Astrocyte (in vitro differentiated cells and primary cell): ENCODE data around the gene EIF2S2. TPM values are rescaled to one million over a fixed set of nuclear protein-coding genes. Genes with fewer than 3 reads are reported as not detected.
A peak's percentile ranks its signal among the peaks of the same experiment; 100 is the strongest.

Experiments
- DNase-seq: peaks from one replicate; pipeline ENCODE4 v3.0.0-alpha.2; 2010; ENCODE audit warnings: low read depth
- FAIRE-seq: peaks from 2 replicates; lab custom pipeline; 2011; peaks lifted over from hg19 to GRCh38; lab: Jason Lieb, UNC
- H2AFZ ChIP-seq: 2 replicates; pipeline ENCODE4 v1.6.0; 2012; ENCODE audit warnings: low read depth, low read length, inconsistent platforms
- H3K27ac ChIP-seq: 2 replicates; pipeline ENCODE4 v1.5.1; 2011; ENCODE audit warnings: low read depth, low read length, inconsistent platforms
- H3K27me3 ChIP-seq: 2 replicates; pipeline ENCODE4 v1.6.0; 2011; ENCODE audit warnings: low read length, inconsistent platforms; ENCODE audit not compliant: insufficient read depth
- H3K36me3 ChIP-seq: 2 replicates; pipeline ENCODE4 v1.5.1; 2011; ENCODE audit warnings: low read length, inconsistent platforms; ENCODE audit not compliant: insufficient read depth
- H3K4me1 ChIP-seq: 2 replicates; pipeline ENCODE4 v1.5.1; 2011; ENCODE audit warnings: low read length, inconsistent platforms; ENCODE audit not compliant: insufficient read depth
- H3K4me2 ChIP-seq: 2 replicates; pipeline ENCODE4 v1.6.0; 2012; ENCODE audit warnings: low read length, inconsistent platforms
- H3K4me3 ChIP-seq: 2 replicates; pipeline ENCODE4 v1.5.1; 2011; ENCODE audit warnings: low read depth, mild to moderate bottlenecking, low read length, inconsistent platforms; ENCODE audit not compliant: insufficient read depth
- H3K79me2 ChIP-seq: 2 replicates; pipeline ENCODE4 v1.6.0; 2012; ENCODE audit warnings: mild to moderate bottlenecking, low read length, inconsistent platforms; ENCODE audit not compliant: insufficient read depth
- H3K9ac ChIP-seq: 2 replicates; pipeline ENCODE4 v1.6.0; 2012; ENCODE audit warnings: mild to moderate bottlenecking, low read length, inconsistent platforms
- H3K9me3 ChIP-seq: 2 replicates; pipeline ENCODE4 v1.5.1; 2012; ENCODE audit warnings: low read depth, mild to moderate bottlenecking, low read length, inconsistent platforms; ENCODE audit not compliant: insufficient read depth
- H4K20me1 ChIP-seq: 2 replicates; pipeline ENCODE4 v1.6.0; 2012; ENCODE audit warnings: low read length, inconsistent platforms; ENCODE audit not compliant: insufficient read depth
- H3K27ac Mint-ChIP-seq: one replicate; pipeline ENCODE4 v1.8.0; 2021; ENCODE audit warnings: mild to moderate bottlenecking, mixed read lengths; ENCODE audit not compliant: unreplicated experiment
- H3K27me3 Mint-ChIP-seq: one replicate; pipeline ENCODE4 v1.8.0; 2021; ENCODE audit warnings: low read depth, mixed read lengths; ENCODE audit not compliant: unreplicated experiment
- H3K36me3 Mint-ChIP-seq: one replicate; pipeline ENCODE4 v1.8.0; 2021; ENCODE audit warnings: low read depth, mixed read lengths; ENCODE audit not compliant: unreplicated experiment
- H3K4me1 Mint-ChIP-seq: one replicate; pipeline ENCODE4 v1.8.0; 2021; ENCODE audit warnings: low read depth, mixed read lengths; ENCODE audit not compliant: unreplicated experiment
- H3K4me3 Mint-ChIP-seq: one replicate; pipeline ENCODE4 v1.8.0; 2021; ENCODE audit warnings: mild to moderate bottlenecking, moderate library complexity, mixed read lengths; ENCODE audit not compliant: unreplicated experiment
- H3K9me3 Mint-ChIP-seq: one replicate; pipeline ENCODE4 v1.8.0; 2021; ENCODE audit warnings: mild to moderate bottlenecking, mixed read lengths; ENCODE audit not compliant: unreplicated experiment
- CTCF ChIP-seq: IDR thresholded peaks from 2 replicates; pipeline ENCODE4 v1.5.1; 2011; ENCODE audit warnings: low read depth, mild to moderate bottlenecking, inconsistent platforms, low read length, moderate library complexity; ENCODE audit not compliant: insufficient read depth
- EZH2 ChIP-seq: IDR thresholded peaks from 2 replicates; pipeline ENCODE4 v1.6.1; 2012; ENCODE audit warnings: mild to moderate bottlenecking, low read length, inconsistent platforms; ENCODE audit not compliant: insufficient read depth
- total RNA-seq: library from RNA; stranded (reverse); gene quantifications from 2 replicates; pipeline ENCODE4 v1.2.1, GENCODE V29; 2021

Gene EIF2S2
- total RNA-seq, 1 donor from 2014 or later, result 122 TPM

- Histone ChIP-seq H2AFZ (no peak overlapping the region), H4K20me1 (peaks cover 71% of the 10 kb centered on the region), H3K4me2 (no peak overlapping the region), H3K36me3 (peaks cover 80% of the 10 kb centered on the region), H3K9me3 (no peaks in the 10 kb centered on the region), H3K27me3 (no peaks in the 10 kb centered on the region), H3K4me3 (no peak overlapping the region), H3K4me1 (no peaks in the 10 kb centered on the region), H3K79me2 (peaks cover 29% of the 10 kb centered on the region), H3K27ac (no peak overlapping the region), H3K9ac (no peak overlapping the region)
- no peak for TF ChIP-seq CTCF
- TF ChIP-seq EZH2, result no peak
- H3K27me3 Mint-ChIP-seq, result no peaks in the 10 kb centered on the region
- FAIRE-seq (no peak), DNase-seq (no peak)
- no peak overlapping the region for H3K27ac Mint-ChIP-seq
- no peak overlapping the region for H3K4me3 Mint-ChIP-seq
- H3K9me3 Mint-ChIP-seq, result no peaks in the 10 kb centered on the region
- no peaks in the 10 kb centered on the region for H3K4me1 Mint-ChIP-seq
- H3K36me3 Mint-ChIP-seq, result peaks cover 21% of the 10 kb centered on the region
Observed at GRCh38 chr20:34091637-34092200, 20.3 kb downstream of the EIF2S2 start.

GRCh38 chr20:34090645-34091044 is 21.4 kb downstream of the EIF2S2 start:
- no peaks in the 10 kb centered on the region for H3K9me3 ChIP-seq
- Mint-ChIP-seq H3K4me1 (peaks cover 3% of the 10 kb centered on the region), H3K36me3 (peaks cover 21% of the 10 kb centered on the region), H3K27ac (no peak overlapping the region), H3K4me3 (no peak overlapping the region), H3K9me3 (no peaks in the 10 kb centered on the region), H3K27me3 (no peaks in the 10 kb centered on the region)
- H3K79me2 ChIP-seq, result peaks cover 25% of the 10 kb centered on the region
- peaks cover 70% of the 10 kb centered on the region for H3K36me3 ChIP-seq
- no peak overlapping the region for H3K4me3 ChIP-seq
- H3K4me2 ChIP-seq, result no peak overlapping the region
- FAIRE-seq, result no peak
- no peak overlapping the region for H2AFZ ChIP-seq
- H3K9ac ChIP-seq, result no peak overlapping the region
- TF ChIP-seq CTCF (no peak), EZH2 (no peak)
- no peak overlapping the region for H3K27ac ChIP-seq
- DNase-seq, result no peak
- peaks cover 71% of the 10 kb centered on the region for H4K20me1 ChIP-seq
- H3K27me3 ChIP-seq, result no peaks in the 10 kb centered on the region
- no peaks in the 10 kb centered on the region for H3K4me1 ChIP-seq

GRCh38 chr20:34089655-34090345 is 22.2 kb downstream of the EIF2S2 start:
- Histone ChIP-seq H3K4me1 (no peaks in the 10 kb centered on the region), H3K4me3 (no peak overlapping the region), H2AFZ (no peak overlapping the region), H4K20me1 (peaks cover 75% of the 10 kb centered on the region), H3K79me2 (peaks cover 22% of the 10 kb centered on the region), H3K27ac (no peak overlapping the region), H3K27me3 (no peaks in the 10 kb centered on the region), H3K36me3 (peaks cover 63% of the 10 kb centered on the region), H3K4me2 (no peak overlapping the region), H3K9ac (no peak overlapping the region), H3K9me3 (no peaks in the 10 kb centered on the region)
- peaks cover 21% of the 10 kb centered on the region for H3K36me3 Mint-ChIP-seq
- H3K27ac Mint-ChIP-seq, result peak overlapping the region; percentile 34
- TF ChIP-seq CTCF (no peak), EZH2 (no peak)
- FAIRE-seq, result no peak
- no peaks in the 10 kb centered on the region for H3K27me3 Mint-ChIP-seq
- peaks cover 4% of the 10 kb centered on the region for H3K4me1 Mint-ChIP-seq
- H3K9me3 Mint-ChIP-seq, result no peaks in the 10 kb centered on the region
- DNase-seq, result no peak
- H3K4me3 Mint-ChIP-seq, result no peak overlapping the region
